Measurements from ENCODE around the gene P3H1. TPM values are rescaled to one million over a fixed set of nuclear protein-coding genes. Genes with fewer than 3 reads are reported as not detected.

The P3H1 gene
- total and polyA plus RNA-seq, 2 of the 13 experiments (the other 11 are each of a cell fraction or from before 2014, with no cell fraction given), result 64.6 to 120 TPM

DNA sequence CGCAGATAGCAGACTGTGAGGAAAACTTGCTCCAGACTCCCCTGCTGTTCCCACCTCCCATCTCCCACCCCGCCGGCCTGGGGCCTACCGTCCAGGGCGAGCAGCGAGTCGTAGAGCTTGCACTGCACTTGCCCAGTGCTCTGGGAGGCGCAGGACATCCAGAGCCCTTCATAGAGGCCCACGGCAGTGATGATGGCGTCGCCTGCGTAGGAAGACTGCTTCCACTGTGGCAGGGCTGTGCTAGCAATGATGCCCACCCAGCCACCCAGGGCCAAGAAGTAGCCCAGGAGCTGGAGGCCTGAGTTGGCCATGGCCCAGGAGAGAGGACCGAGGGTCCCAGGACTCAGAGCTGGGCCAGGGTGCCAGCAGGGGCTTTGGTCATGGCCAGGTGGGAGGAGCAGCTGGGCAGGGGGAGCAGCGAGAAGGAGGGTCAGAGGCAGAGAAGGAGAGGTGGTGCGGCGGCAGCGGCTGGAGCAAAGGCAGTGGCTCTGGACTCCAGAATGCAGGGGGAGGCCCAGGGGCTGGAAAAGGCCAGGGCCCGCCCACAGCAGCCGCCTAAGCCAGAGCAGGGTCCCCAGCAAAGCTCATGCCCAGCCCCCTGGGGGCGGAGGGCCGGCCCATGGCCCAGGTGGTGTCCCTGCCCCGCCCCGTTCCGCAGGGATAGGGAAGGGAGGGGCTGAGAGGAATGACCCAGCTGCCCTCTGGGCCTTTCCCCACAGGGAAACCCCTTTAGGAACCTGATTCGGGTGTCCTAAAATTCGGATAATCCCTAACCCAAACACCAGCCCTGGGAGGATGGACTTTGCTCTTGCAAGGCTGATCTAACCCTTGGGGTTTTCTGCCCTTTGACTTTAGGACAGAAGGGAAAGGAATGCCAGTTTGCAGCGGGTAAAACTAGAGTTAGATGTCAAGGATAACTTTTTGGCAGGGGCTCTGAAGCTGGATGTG, 26.8 kb downstream of the P3H1 start, which contains the start of gene CLDN19 (continued):
- no peak for TF ChIP-seq MATR3 (CRISPR knock-in tag; IDR thresholded peaks at IDR 0.05)
- TF ChIP-seq, protein P1, sequence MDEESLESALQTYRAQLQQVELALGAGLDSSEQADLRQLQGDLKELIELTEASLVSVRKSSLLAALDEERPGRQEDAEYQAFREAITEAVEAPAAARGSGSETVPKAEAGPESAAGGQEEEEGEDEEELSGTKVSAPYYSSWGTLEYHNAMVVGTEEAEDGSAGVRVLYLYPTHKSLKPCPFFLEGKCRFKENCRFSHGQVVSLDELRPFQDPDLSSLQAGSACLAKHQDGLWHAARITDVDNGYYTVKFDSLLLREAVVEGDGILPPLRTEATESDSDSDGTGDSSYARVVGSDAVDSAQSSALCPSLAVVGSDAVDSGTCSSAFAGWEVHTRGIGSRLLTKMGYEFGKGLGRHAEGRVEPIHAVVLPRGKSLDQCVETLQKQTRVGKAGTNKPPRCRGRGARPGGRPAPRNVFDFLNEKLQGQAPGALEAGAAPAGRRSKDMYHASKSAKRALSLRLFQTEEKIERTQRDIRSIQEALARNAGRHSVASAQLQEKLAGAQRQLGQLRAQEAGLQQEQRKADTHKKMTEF (CRISPR knock-in tag; IDR thresholded peaks at IDR 0.05), result peak; percentile 36; the same call in 1 of the 2 replicates
- 0 out of 2 replicates have a peak, but pooled peaks have one; percentile 20 for TF ChIP-seq ZNF136 (CRISPR knock-in tag; IDR thresholded peaks at IDR 0.05; ENCODE audit: low read depth)
- TF ChIP-seq ZNF225 (CRISPR knock-in tag; IDR thresholded peaks at IDR 0.05), result no peak
- TF ChIP-seq NFRKB (IDR thresholded peaks at IDR 0.05), result no peak
- TF ChIP-seq ZNF747 (CRISPR knock-in tag; IDR thresholded peaks at IDR 0.05; ENCODE audit: borderline replicate concordance), result peak; percentile 52; the same call in 1 of the 2 replicates
- no peak for TF ChIP-seq TSC22D2 (CRISPR knock-in tag; IDR thresholded peaks at IDR 0.05; ENCODE audit: borderline replicate concordance)
- TF ChIP-seq SMAD3 (CRISPR knock-in tag; IDR thresholded peaks at IDR 0.05), result no peak
- peak; percentile 22; the same call in 1 of the 2 replicates for TF ChIP-seq SMYD3 (CRISPR knock-in tag; IDR thresholded peaks at IDR 0.05)
- no peak for TF ChIP-seq ZNF670 (CRISPR knock-in tag; IDR thresholded peaks at IDR 0.05; ENCODE audit: borderline replicate concordance)
- no peak for TF ChIP-seq ZNF543 (CRISPR knock-in tag; IDR thresholded peaks at IDR 0.05)
- TF ChIP-seq MTF2 (CRISPR knock-in tag; IDR thresholded peaks at IDR 0.05; ENCODE audit: borderline replicate concordance), result no peak
- peak; percentile 46; the same call in 1 of the 2 replicates for TF ChIP-seq ZNF605 (CRISPR knock-in tag; IDR thresholded peaks at IDR 0.05)
- no peak for TF ChIP-seq HMG20A (CRISPR knock-in tag; IDR thresholded peaks at IDR 0.05; ENCODE audit: borderline replicate concordance)
- TF ChIP-seq FOXA3 (CRISPR knock-in tag; IDR thresholded peaks at IDR 0.05), result no peak
- peak; percentile 66; the same call in 1 of the 2 replicates for TF ChIP-seq ZNF33B (CRISPR knock-in tag; IDR thresholded peaks at IDR 0.05)
- TF ChIP-seq ATRX (CRISPR knock-in tag; IDR thresholded peaks at IDR 0.05; ENCODE audit: borderline replicate concordance), result no peak
- TF ChIP-seq, protein P2, sequence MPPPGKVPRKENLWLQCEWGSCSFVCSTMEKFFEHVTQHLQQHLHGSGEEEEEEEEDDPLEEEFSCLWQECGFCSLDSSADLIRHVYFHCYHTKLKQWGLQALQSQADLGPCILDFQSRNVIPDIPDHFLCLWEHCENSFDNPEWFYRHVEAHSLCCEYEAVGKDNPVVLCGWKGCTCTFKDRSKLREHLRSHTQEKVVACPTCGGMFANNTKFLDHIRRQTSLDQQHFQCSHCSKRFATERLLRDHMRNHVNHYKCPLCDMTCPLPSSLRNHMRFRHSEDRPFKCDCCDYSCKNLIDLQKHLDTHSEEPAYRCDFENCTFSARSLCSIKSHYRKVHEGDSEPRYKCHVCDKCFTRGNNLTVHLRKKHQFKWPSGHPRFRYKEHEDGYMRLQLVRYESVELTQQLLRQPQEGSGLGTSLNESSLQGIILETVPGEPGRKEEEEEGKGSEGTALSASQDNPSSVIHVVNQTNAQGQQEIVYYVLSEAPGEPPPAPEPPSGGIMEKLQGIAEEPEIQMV (CRISPR knock-in tag; IDR thresholded peaks at IDR 0.05; ENCODE audit: low read depth), result peak; percentile 49; the same call in 1 of the 2 replicates
- TF ChIP-seq, protein P3, sequence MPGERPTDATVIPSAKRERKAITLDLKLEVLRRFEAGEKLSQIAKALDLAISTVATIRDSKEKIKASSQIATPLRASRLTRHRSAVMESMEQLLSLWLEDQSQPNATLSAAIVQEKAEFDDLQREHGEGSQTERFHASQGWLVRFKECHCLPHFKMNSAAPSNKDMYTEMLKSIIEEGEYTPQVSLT (CRISPR knock-in tag; IDR thresholded peaks at IDR 0.05; ENCODE audit: borderline replicate concordance, low read depth), result no peak
- no peak for TF ChIP-seq CCDC6 (CRISPR knock-in tag; IDR thresholded peaks at IDR 0.05)
- peak; percentile 91 for TF ChIP-seq SP5 (CRISPR knock-in tag; IDR thresholded peaks at IDR 0.05; ENCODE audit: borderline replicate concordance, low read depth)
- no peak for TF ChIP-seq SPEN (CRISPR knock-in tag; IDR thresholded peaks at IDR 0.05; ENCODE audit: low read depth)
- no peak for TF ChIP-seq ZNF354B (CRISPR knock-in tag; IDR thresholded peaks at IDR 0.05)
- TF ChIP-seq, protein P4, sequence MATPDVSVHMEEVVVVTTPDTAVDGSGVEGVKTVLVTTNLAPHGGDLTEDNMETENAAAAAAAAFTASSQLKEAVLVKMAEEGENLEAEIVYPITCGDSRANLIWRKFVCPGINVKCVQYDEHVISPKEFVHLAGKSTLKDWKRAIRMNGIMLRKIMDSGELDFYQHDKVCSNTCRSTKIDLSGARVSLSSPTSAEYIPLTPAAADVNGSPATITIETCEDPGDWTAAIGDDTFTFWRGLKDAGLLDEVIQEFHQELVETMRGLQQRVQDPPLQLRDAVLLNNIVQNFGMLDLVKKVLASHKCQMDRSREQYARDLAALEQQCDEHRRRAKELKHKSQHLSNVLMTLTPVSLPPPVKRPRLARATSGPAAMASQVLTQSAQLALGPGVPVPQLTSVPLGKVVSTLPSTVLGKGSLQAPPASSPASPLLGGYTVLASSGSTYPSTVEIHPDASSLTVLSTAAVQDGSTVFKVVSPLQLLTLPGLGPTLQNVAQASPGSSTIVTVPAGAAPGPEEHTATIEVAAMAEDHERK (CRISPR knock-in tag; IDR thresholded peaks at IDR 0.05; ENCODE audit: low read depth), result no peak
- 0 out of 2 replicates have a peak, but pooled peaks have one; percentile 43 for TF ChIP-seq ZNF501 (CRISPR knock-in tag; IDR thresholded peaks at IDR 0.05)
- TF ChIP-seq KDM3A (CRISPR knock-in tag; IDR thresholded peaks at IDR 0.05; ENCODE audit: low read depth), result 0 out of 2 replicates have a peak, but pooled peaks have one; percentile 14

All from HepG2 (cell line).